ENCODE data around the gene TMPRSS9. TPM values are rescaled to one million over a fixed set of nuclear protein-coding genes. Genes with fewer than 3 reads are reported as not detected.

The TMPRSS9 gene
- total RNA-seq, 3 donors from 2014 or later (not counting 1 experiment from before 2014, with no cell fraction given), result not detected

DNA sequence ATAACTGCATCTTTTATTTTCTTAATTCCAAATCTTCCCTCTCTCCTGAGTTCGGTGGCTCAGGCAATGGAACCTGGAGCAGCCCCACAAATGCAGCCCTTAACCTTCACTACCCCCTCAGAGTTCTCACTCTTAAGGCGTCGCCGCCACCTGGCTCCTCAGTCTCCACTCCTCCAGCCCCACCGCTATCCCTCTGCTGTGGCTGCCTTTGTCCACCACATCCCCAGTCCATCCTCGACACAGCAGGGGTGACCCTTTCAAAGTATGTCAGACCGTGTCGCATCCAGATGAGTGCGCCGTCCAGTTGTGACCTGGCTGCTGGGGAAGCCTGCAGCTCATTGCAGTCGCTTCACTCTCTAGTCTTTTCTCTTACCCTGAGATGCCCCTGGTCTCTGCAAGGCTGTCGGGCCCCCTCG is 30.6 kb upstream of the TMPRSS9 start:
- no peaks in the 10 kb centered on the region for H3K27me3 Mint-ChIP-seq (ENCODE audit: low read depth in 2 of 2)
- Histone ChIP-seq H3K9me3 (ENCODE audit: control insufficient read depth, insufficient read depth, low read length) (no peaks in the 10 kb centered on the region), H3K27me3 (ENCODE audit: control insufficient read depth, insufficient read depth, low read length) (no peaks in the 10 kb centered on the region), H3K27ac (ENCODE audit: low read length) (no peak overlapping the region), H3K4me3 (ENCODE audit: low read length) (peak overlapping the region; percentile 93), H3K36me3 (ENCODE audit: control insufficient read depth, insufficient read depth, low read length) (peaks cover 6% of the 10 kb centered on the region), H3K4me1 (ENCODE audit: control insufficient read depth, insufficient read depth, low read length) (peaks cover 75% of the 10 kb centered on the region)
- DNase-seq, result no peak
- H3K9me3 Mint-ChIP-seq, result no peaks in the 10 kb centered on the region
- TF ChIP-seq, protein P1, sequence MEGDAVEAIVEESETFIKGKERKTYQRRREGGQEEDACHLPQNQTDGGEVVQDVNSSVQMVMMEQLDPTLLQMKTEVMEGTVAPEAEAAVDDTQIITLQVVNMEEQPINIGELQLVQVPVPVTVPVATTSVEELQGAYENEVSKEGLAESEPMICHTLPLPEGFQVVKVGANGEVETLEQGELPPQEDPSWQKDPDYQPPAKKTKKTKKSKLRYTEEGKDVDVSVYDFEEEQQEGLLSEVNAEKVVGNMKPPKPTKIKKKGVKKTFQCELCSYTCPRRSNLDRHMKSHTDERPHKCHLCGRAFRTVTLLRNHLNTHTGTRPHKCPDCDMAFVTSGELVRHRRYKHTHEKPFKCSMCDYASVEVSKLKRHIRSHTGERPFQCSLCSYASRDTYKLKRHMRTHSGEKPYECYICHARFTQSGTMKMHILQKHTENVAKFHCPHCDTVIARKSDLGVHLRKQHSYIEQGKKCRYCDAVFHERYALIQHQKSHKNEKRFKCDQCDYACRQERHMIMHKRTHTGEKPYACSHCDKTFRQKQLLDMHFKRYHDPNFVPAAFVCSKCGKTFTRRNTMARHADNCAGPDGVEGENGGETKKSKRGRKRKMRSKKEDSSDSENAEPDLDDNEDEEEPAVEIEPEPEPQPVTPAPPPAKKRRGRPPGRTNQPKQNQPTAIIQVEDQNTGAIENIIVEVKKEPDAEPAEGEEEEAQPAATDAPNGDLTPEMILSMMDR (IDR thresholded peaks at IDR 0.05), result no peak
- no peak for ATAC-seq
- peaks cover 25 to 57% of the 10 kb centered on the region in 2 donors for H3K4me1 Mint-ChIP-seq
- peak overlapping the region; percentile 91 to 98 for H3K27ac Mint-ChIP-seq
- peak overlapping the region; percentile 93 for H3K4me3 Mint-ChIP-seq
- no peaks in the 10 kb centered on the region for H3K36me3 Mint-ChIP-seq
- WGBS (ENCODE audit: insufficient coverage), result 85% methylated on average over 11 of the region's 13 CpGs
- intact Hi-C loops (cut with micrococcal nuclease), result loop anchor here (10.0 kb wide), 1 partner anchor 55 kb away; no protein-coding TSS in a partner anchor

DNA sequence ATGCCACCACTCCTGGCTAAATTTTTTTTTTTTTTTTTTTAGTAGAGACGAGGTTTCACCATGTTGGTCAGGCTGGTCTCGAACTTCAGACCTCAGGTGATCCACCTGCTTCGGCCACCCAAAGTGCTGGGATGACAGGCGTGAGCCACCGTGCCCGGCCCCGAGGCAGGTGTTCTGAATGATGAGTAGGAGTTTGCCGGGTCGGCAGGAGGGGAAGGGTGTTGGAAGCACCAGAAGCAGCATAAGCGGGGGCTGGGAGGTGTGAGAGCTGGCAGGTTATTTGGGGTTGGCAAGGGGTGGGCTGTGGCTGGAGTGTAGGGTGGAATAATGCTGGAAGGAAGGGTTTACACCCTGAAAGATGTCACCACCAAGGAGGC is 29.8 kb upstream of the TMPRSS9 start:
- Histone ChIP-seq H3K4me3 (ENCODE audit: low read length) (no peak overlapping the region), H3K27ac (ENCODE audit: low read length) (no peak overlapping the region), H3K36me3 (ENCODE audit: control insufficient read depth, insufficient read depth, low read length) (peaks cover 6% of the 10 kb centered on the region), H3K27me3 (ENCODE audit: control insufficient read depth, insufficient read depth, low read length) (no peaks in the 10 kb centered on the region), H3K4me1 (ENCODE audit: control insufficient read depth, insufficient read depth, low read length) (peaks cover 68% of the 10 kb centered on the region), H3K9me3 (ENCODE audit: control insufficient read depth, insufficient read depth, low read length) (no peaks in the 10 kb centered on the region)
- no peak for DNase-seq
- WGBS (ENCODE audit: insufficient coverage), result 88% methylated on average over 10 of the region's 10 CpGs
- Mint-ChIP-seq H3K9me3 (no peaks in the 10 kb centered on the region), H3K27ac (peak overlapping the region; percentile 91 to 98), H3K27me3 (ENCODE audit: low read depth in 2 of 2) (no peaks in the 10 kb centered on the region), H3K4me3 (peak overlapping the region; percentile 65), H3K36me3 (no peaks in the 10 kb centered on the region), H3K4me1 (peaks cover 25 to 57% of the 10 kb centered on the region in 2 donors)
- intact Hi-C loops (cut with micrococcal nuclease), result no loop called here
- TF ChIP-seq, protein P1 (IDR thresholded peaks at IDR 0.05), result no peak
- ATAC-seq, result no peak

DNA sequence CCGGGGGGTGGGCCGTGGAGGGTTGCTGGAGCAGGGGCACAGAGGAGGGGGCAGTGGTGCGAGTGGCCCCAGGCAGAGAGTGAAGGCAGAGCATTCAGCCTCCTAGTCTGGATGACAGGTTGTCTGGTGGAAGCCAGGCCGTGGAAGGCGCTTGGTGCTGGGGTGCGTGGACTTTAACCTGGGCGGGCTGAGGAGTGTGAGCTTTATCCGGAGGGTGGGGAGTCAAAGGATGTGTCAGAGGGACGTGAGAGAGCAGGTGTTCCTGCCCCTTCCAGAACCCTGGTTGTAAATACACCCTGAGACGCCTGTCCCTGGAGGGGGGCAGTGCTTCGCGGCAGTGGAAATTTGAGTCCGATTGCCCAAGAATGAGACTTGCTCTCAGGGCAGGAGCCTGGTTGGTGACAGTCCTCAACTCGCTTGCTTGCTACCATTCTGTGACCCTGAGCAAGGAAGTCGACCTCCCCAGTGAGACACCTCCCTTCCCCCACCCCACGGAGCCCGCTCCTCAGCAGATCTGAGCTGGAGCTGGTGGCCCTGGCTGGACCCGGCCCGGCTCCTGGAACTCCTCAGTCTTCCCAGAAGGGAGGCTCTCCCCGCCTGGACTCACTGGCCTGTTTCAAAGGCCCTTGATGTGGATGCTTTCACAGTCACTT is 29.3 kb upstream of the TMPRSS9 start:
- Histone ChIP-seq H3K4me1 (ENCODE audit: control insufficient read depth, insufficient read depth, low read length) (peaks cover 63% of the 10 kb centered on the region), H3K27ac (ENCODE audit: low read length) (no peak overlapping the region), H3K4me3 (ENCODE audit: low read length) (no peak overlapping the region), H3K36me3 (ENCODE audit: control insufficient read depth, insufficient read depth, low read length) (peaks cover 2% of the 10 kb centered on the region), H3K27me3 (ENCODE audit: control insufficient read depth, insufficient read depth, low read length) (no peaks in the 10 kb centered on the region), H3K9me3 (ENCODE audit: control insufficient read depth, insufficient read depth, low read length) (no peaks in the 10 kb centered on the region)
- WGBS (ENCODE audit: insufficient coverage), result 78% methylated on average over 20 of the region's 20 CpGs
- DNase-seq (no peak), ATAC-seq (no peak)
- TF ChIP-seq, protein P1 (IDR thresholded peaks at IDR 0.05), result no peak
- H3K4me3 Mint-ChIP-seq, result peak overlapping the region; percentile 65
- H3K27ac Mint-ChIP-seq, result peak overlapping the region; percentile 51 to 98
- H3K9me3 Mint-ChIP-seq, result no peaks in the 10 kb centered on the region
- peaks cover 20 to 57% of the 10 kb centered on the region in 2 donors for H3K4me1 Mint-ChIP-seq
- no peaks in the 10 kb centered on the region for H3K36me3 Mint-ChIP-seq
- no peaks in the 10 kb centered on the region for H3K27me3 Mint-ChIP-seq (ENCODE audit: low read depth in 2 of 2)
- intact Hi-C loops (cut with micrococcal nuclease), result no loop called here

Data from natural killer cell (primary cell).